Cardiac muscle cell (in vitro differentiated cells and primary cell): ENCODE measurements around the gene REEP6. TPM values are rescaled to one million over a fixed set of nuclear protein-coding genes. Genes with fewer than 3 reads are reported as not detected.
"Not testable (repeated sequence)": the region's sequence is repeated elsewhere in the genome, so short reads cannot be mapped to it uniquely, and the experiment has no call there.

ENCODE experiments used
- DNase-seq, 2 donors: peaks; one replicate each; pipeline versions ENCODE4 v3.0.0 to v3.0.0-alpha.2; 2010 to 2017; ENCODE audit warnings: low read depth in 1 of 2, low spot score in 1 of 2
- H3K27ac ChIP-seq: fragments of 200-600 bp; sonication (generic); 2 replicates; pipeline ENCODE4 v1.5.1; 2016
- H3K27me3 ChIP-seq: fragments of 200-600 bp; sonication (generic); 2 replicates; pipeline ENCODE4 v1.6.0; 2016; ENCODE audit warnings: control low read depth
- H3K36me3 ChIP-seq: fragments of 200-600 bp; sonication (generic); 2 replicates; pipeline ENCODE4 v1.5.1; 2016; ENCODE audit warnings: control low read depth
- H3K4me1 ChIP-seq: fragments of 200-600 bp; sonication (generic); 2 replicates; pipeline ENCODE4 v1.8.1; 2017; ENCODE audit warnings: low read depth, mild to moderate bottlenecking, mixed run types
- H3K4me3 ChIP-seq: fragments of 200-600 bp; sonication (generic); 2 replicates; pipeline ENCODE4 v1.5.1; 2016; ENCODE audit warnings: mild to moderate bottlenecking
- H3K9me3 ChIP-seq: fragments of 200-600 bp; sonication (generic); 2 replicates; pipeline ENCODE4 v1.5.1; 2017; ENCODE audit warnings: low read depth, mild to moderate bottlenecking, control low read depth
- polyA plus RNA-seq: library from polyadenylated mRNA; unstranded; fragments of >200 nt; fragmentation: Nextera tagmentation; extraction: Ambion mirVana; gene quantifications from 2 replicates; pipeline ENCODE4 v1.2.1, GENCODE V29; 2016
- total RNA-seq: library from RNA; depleted of rRNA; stranded (reverse); fragments of >200 nt; gene quantifications from 2 replicates; pipeline ENCODE4 v1.2.3, GENCODE V29; 2016
- TF ChIP-seq, protein P1 (sequence below): IDR thresholded peaks from 2 replicates; pipeline ENCODE4 v1.5.1; 2012; ENCODE audit warnings: low read depth, mild to moderate bottlenecking, low read length

The REEP6 gene
- total and polyA plus RNA-seq, 2 experiments from 2014 or later: 52.7 to 99.8 TPM

DNA sequence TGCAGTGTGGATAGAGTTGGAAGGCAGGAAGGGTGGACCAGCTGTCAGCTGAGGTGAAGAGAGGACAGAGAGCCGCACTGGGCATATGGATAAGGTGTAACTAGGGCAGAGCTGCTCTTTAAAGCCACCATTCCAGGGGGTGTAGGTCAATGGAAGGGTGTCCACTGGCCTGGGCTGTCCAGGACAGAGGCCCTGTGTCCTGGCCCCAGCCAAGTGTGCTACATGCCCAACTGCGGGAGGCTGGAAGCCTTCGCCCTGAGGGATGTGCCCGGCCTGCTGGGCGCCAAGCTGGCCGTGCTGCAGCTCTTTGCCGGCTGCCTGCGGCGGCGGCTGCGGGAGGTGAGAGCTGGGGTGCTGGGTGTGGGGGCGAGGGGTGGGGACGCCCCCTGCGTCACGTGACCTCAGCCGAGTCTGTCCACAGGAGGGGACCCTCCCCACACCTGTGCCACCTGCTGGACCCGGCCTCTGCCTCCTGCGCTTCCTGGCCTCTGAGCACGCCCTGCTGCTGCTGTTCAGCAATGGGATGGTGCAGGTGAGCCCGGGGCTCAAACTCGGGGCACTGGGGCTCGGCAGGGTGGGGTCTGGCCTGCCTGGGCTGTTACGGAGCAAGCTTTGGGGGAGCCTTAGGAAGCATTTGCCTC lies 42.6 kb downstream of the REEP6 start:
- TF ChIP-seq, protein P1, sequence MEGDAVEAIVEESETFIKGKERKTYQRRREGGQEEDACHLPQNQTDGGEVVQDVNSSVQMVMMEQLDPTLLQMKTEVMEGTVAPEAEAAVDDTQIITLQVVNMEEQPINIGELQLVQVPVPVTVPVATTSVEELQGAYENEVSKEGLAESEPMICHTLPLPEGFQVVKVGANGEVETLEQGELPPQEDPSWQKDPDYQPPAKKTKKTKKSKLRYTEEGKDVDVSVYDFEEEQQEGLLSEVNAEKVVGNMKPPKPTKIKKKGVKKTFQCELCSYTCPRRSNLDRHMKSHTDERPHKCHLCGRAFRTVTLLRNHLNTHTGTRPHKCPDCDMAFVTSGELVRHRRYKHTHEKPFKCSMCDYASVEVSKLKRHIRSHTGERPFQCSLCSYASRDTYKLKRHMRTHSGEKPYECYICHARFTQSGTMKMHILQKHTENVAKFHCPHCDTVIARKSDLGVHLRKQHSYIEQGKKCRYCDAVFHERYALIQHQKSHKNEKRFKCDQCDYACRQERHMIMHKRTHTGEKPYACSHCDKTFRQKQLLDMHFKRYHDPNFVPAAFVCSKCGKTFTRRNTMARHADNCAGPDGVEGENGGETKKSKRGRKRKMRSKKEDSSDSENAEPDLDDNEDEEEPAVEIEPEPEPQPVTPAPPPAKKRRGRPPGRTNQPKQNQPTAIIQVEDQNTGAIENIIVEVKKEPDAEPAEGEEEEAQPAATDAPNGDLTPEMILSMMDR: no peak
- Histone ChIP-seq H3K27me3 (peaks cover 20% of the 10 kb centered on the region), H3K9me3 (no peaks in the 10 kb centered on the region), H3K36me3 (no peaks in the 10 kb centered on the region), H3K4me3 (no peak overlapping the region), H3K4me1 (no peaks in the 10 kb centered on the region), H3K27ac (no peak overlapping the region)
- DNase-seq: no peak

DNA sequence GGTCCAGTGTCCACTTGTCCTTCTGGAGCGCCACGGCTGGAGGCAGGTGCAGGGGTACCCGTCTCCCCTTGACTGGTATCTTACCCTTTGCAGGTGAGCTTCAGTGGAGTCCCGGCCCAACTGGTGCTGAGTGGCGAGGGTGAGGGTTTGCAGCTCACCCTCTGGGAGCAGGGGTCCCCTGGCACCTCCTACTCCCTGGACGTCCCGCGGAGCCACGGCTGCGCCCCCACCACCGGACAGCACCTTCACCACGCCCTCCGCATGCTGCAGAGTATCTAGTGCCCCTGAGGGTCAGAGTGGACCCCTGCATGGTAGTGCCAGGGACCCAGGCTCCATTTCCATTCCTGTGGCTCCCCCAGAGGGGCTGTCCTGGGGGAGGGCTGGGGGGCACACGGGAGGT lies 44.0 kb downstream of the REEP6 start:
- DNase-seq: no peak
- H3K9me3 ChIP-seq: no peaks in the 10 kb centered on the region
- no peak overlapping the region for H3K4me3 ChIP-seq
- peaks cover 8% of the 10 kb centered on the region for H3K27me3 ChIP-seq
- TF ChIP-seq, protein P1: no peak
- H3K27ac ChIP-seq: no peak overlapping the region
- H3K4me1 ChIP-seq: no peaks in the 10 kb centered on the region
- no peaks in the 10 kb centered on the region for H3K36me3 ChIP-seq

DNA sequence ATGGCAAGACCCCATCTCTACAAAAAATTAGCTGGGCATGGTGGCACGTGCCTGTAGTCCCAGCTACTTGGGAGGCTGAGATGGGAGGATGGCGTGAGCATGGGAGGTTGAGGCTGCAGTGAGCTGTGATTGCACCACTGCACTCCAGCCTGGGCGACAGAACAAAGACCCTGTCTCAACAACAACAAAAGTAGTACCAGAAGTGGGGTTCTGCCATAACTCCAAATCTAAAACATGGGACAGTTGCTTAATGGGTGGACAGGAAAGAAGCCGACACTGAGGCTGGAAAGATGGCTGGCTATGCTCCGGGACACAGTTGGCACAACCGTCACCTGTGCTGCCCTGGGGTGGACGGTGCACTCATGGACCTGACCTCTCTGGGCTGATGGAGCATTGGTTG lies 44.7 kb downstream of the REEP6 start:
- not testable (repeated sequence) for H3K9me3 ChIP-seq, H3K36me3 ChIP-seq, H3K4me3 ChIP-seq, H3K27ac ChIP-seq, H3K27me3 ChIP-seq, DNase-seq, H3K4me1 ChIP-seq

DNA sequence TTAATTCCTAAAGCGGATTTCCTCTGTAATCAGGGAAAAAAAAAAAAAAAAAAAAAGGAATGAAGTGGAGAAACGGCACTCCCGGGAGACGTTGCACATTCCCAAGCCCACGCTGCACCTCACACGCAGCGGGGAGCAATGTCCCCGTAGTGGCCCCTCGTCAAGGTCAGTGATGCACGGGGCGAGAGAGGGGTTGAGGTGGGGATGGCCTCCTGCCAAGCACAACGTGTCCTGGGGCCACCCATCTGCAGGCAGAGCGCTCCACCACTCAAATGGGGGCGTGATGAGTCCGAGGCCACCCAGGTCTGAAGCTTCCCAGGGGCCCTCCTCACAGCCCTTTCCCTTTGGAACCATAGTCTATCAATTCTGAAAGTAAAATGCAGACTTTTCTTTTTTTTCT lies 48.0 kb downstream of the REEP6 start:
- Histone ChIP-seq H3K4me3 (no peak overlapping the region), H3K36me3 (no peaks in the 10 kb centered on the region), H3K4me1 (no peaks in the 10 kb centered on the region), H3K27ac (no peak overlapping the region), H3K27me3 (peaks cover 3% of the 10 kb centered on the region), H3K9me3 (no peaks in the 10 kb centered on the region)
- TF ChIP-seq, protein P1: no peak
- DNase-seq: peak in 1 of 2 donors; percentile 25

DNA sequence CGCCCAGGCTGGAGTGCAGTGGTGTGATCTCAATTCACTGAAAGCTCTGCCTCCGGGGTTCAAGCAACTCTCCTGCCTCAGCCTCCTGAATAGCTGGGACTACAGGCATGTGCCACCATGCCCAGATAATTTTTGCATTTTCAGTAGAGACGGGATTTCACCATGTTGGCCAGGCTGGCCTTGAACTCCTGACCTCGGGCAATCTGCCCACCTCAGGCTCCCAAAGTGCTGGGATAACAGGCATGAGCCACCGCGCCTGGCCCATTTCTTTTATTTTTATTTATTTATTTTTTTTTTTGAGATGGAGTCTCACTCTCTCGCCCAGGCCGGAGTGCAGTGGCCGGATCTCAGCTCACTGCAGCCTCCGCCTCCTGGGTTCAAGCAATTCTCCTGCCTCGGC lies 48.8 kb downstream of the REEP6 start:
- H3K9me3 ChIP-seq, H3K4me1 ChIP-seq, H3K36me3 ChIP-seq, H3K4me3 ChIP-seq, H3K27ac ChIP-seq, DNase-seq: not testable (repeated sequence)
- H3K27me3 ChIP-seq: peaks cover 11% of the 10 kb centered on the region

DNA sequence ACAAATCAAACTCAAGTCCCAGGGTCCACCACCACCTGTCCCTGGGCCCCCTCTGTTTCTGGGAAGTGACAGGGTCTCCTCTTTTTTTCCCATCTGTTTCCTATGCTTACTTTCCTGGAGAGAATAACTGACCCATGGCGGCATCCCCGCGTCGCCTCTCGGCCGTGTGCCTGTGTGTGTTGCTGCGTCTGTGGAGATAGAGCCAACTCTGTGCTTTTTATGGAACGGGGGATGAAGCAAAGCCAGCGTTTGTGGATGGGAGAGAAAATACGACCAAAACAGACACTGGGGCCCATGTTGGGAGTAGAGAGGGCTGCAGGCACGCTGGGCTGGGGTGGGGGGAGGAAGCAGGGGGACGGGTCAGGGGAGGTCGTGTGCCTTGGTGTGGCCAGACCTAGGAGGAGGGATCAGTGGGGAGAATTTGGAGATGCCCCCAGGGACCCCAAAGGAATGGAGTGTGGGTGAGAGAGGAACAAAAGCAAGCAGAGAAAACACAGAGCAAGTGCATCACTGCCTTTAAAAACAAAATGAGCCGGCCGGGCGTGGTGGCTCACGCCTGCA lies 49.5 kb downstream of the REEP6 start:
- Histone ChIP-seq H3K4me3 (no peak overlapping the region), H3K9me3 (no peaks in the 10 kb centered on the region), H3K27ac (no peak overlapping the region), H3K27me3 (peaks cover 16% of the 10 kb centered on the region), H3K4me1 (no peaks in the 10 kb centered on the region), H3K36me3 (no peaks in the 10 kb centered on the region)
- DNase-seq: no peak
- TF ChIP-seq, protein P1: no peak

Other genes with a start within 250 kb of the REEP6 start
- gene ATP5F1D, start 249.4 kb upstream of the REEP6 start, total RNA-seq: 188 and 355 TPM in 2 replicates
- gene ATP5F1D, start 249.4 kb upstream of the REEP6 start, polyA plus RNA-seq: 505 and 638 TPM in 2 replicates
- gene MIDN, start 242.6 kb upstream of the REEP6 start, total RNA-seq: 45.6 and 89.2 TPM in 2 replicates
- 58.1 and 76.0 TPM in 2 replicates for gene MIDN, start 242.6 kb upstream of the REEP6 start, polyA plus RNA-seq
- gene CIRBP, start 221.8 kb upstream of the REEP6 start, total RNA-seq: 1,112 and 2,236 TPM in 2 replicates
- 716 and 851 TPM in 2 replicates for gene CIRBP, start 221.8 kb upstream of the REEP6 start, polyA plus RNA-seq
- gene FAM174C, start 215.7 kb upstream of the REEP6 start, total RNA-seq: 31.2 and 44.9 TPM in 2 replicates
- gene FAM174C, start 215.7 kb upstream of the REEP6 start, polyA plus RNA-seq: 34.0 and 34.4 TPM in 2 replicates
- gene EFNA2, start 205.3 kb upstream of the REEP6 start, total RNA-seq: 13.0 and 16.9 TPM in 2 replicates
- 0.34 and 0.44 TPM in 2 replicates for gene EFNA2, start 205.3 kb upstream of the REEP6 start, polyA plus RNA-seq
- 264 and 266 TPM in 2 replicates for gene NDUFS7, start 107.3 kb upstream of the REEP6 start, total RNA-seq
- 455 and 472 TPM in 2 replicates for gene NDUFS7, start 107.3 kb upstream of the REEP6 start, polyA plus RNA-seq
- gene GAMT, start 89.6 kb upstream of the REEP6 start, total RNA-seq: 197 and 231 TPM in 2 replicates
- 180 and 231 TPM in 2 replicates for gene GAMT, start 89.6 kb upstream of the REEP6 start, polyA plus RNA-seq
- gene DAZAP1, start 83.6 kb upstream of the REEP6 start, total RNA-seq: 103 and 112 TPM in 2 replicates
- 41.8 and 43.0 TPM in 2 replicates for gene DAZAP1, start 83.6 kb upstream of the REEP6 start, polyA plus RNA-seq
- 3,563 and 6,817 TPM in 2 replicates for gene RPS15, start 52.8 kb upstream of the REEP6 start, total RNA-seq
- gene RPS15, start 52.8 kb upstream of the REEP6 start, polyA plus RNA-seq: 1,008 and 1,129 TPM in 2 replicates
- gene APC2, start 41.1 kb upstream of the REEP6 start, total RNA-seq: 0.42 and 1.3 TPM in 2 replicates
- gene APC2, start 41.1 kb upstream of the REEP6 start, polyA plus RNA-seq: 0.27 and 0.94 TPM in 2 replicates
- 52.4 and 81.5 TPM in 2 replicates for gene C19orf25, start 12.0 kb upstream of the REEP6 start, total RNA-seq
- gene C19orf25, start 12.0 kb upstream of the REEP6 start, polyA plus RNA-seq: 56.9 and 84.9 TPM in 2 replicates
- gene PCSK4, start 831 bp upstream of the REEP6 start, total RNA-seq: 11.2 and 28.6 TPM in 2 replicates
- gene PCSK4, start 831 bp upstream of the REEP6 start, polyA plus RNA-seq: 9.6 and 19.2 TPM in 2 replicates
- 3.9 and 5.7 TPM in 2 replicates for gene ADAMTSL5, start 21.8 kb downstream of the REEP6 start, total RNA-seq
- 4.9 and 8.6 TPM in 2 replicates for gene ADAMTSL5, start 21.8 kb downstream of the REEP6 start, polyA plus RNA-seq
- 0.04 and 1.2 TPM in 2 replicates for gene PLK5, start 32.9 kb downstream of the REEP6 start, total RNA-seq
- gene PLK5, start 32.9 kb downstream of the REEP6 start, polyA plus RNA-seq: 0.54 and 0.87 TPM in 2 replicates
- gene MEX3D, start 77.1 kb downstream of the REEP6 start, total RNA-seq: 49.7 and 65.6 TPM in 2 replicates
- 4.4 and 4.5 TPM in 2 replicates for gene MEX3D, start 77.1 kb downstream of the REEP6 start, polyA plus RNA-seq
- gene MBD3, start 101.7 kb downstream of the REEP6 start, total RNA-seq: 171 and 179 TPM in 2 replicates
- gene MBD3, start 101.7 kb downstream of the REEP6 start, polyA plus RNA-seq: 71.6 and 93.3 TPM in 2 replicates
- 73.6 and 161 TPM in 2 replicates for gene UQCR11, start 114.3 kb downstream of the REEP6 start, total RNA-seq
- gene UQCR11, start 114.3 kb downstream of the REEP6 start, polyA plus RNA-seq: 842 and 1,116 TPM in 2 replicates
- gene TCF3, start 161.4 kb downstream of the REEP6 start, total RNA-seq: 250 and 281 TPM in 2 replicates
- gene TCF3, start 161.4 kb downstream of the REEP6 start, polyA plus RNA-seq: 110 and 136 TPM in 2 replicates